Fibroblast of pulmonary artery (primary cell): ENCODE measurements around the gene NCOA4.
"Not testable (repeated sequence)": the region's sequence is repeated elsewhere in the genome, so short reads cannot be mapped to it uniquely, and the experiment has no call there.

ENCODE experiments used
- DNase-seq: peaks from one replicate; pipeline ENCODE4 v3.0.0-alpha.2; 2010; ENCODE audit warnings: low read depth
- H3K4me3 ChIP-seq: replicated peaks from 2 replicates; pipeline ENCODE4 v1.5.1; 2011; ENCODE audit warnings: low read depth, mild to moderate bottlenecking, control low read depth, low read length, moderate library complexity
- TF ChIP-seq, protein P1 (sequence below): IDR thresholded peaks from 2 replicates; pipeline ENCODE4 v1.5.1; 2011; ENCODE audit warnings: mild to moderate bottlenecking, control low read depth, low read length, inconsistent platforms; ENCODE audit errors: missing control alignments

The NCOA4 gene

DNA sequence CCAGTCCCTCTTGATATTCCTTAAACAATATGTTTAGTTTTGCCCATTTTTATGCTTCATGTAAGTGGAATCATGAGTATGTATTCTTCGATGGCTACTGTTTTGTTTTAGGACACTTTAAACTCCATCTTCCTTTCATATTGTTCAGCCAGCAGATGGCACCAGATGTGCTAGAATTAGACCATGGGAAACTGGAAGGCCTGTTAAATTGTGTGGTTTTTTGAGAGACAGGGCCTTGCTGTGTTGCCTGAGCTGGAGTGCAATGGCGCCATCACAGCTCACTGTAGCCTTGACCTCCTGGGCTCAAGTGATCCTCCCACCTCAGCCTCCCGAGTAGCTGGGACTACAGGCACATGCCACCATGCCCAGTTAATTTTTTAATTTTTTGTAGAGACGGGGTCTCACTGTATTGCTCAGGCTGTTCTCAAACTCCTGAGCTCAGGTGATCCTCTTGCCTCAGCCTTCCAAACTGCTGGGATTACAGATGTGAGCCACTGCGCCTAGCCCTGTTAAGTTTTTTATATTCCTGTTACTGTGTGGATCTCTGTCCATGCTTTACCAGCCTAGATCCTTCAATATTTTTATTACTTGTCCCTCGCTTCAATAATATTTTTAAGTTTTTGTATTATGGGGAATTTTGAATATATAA lies 46.8 kb downstream of the NCOA4 start:
- peak; percentile 77 for DNase-seq
- not testable (repeated sequence) for H3K4me3 ChIP-seq
- TF ChIP-seq, protein P1, sequence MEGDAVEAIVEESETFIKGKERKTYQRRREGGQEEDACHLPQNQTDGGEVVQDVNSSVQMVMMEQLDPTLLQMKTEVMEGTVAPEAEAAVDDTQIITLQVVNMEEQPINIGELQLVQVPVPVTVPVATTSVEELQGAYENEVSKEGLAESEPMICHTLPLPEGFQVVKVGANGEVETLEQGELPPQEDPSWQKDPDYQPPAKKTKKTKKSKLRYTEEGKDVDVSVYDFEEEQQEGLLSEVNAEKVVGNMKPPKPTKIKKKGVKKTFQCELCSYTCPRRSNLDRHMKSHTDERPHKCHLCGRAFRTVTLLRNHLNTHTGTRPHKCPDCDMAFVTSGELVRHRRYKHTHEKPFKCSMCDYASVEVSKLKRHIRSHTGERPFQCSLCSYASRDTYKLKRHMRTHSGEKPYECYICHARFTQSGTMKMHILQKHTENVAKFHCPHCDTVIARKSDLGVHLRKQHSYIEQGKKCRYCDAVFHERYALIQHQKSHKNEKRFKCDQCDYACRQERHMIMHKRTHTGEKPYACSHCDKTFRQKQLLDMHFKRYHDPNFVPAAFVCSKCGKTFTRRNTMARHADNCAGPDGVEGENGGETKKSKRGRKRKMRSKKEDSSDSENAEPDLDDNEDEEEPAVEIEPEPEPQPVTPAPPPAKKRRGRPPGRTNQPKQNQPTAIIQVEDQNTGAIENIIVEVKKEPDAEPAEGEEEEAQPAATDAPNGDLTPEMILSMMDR = peak; percentile 35

DNA sequence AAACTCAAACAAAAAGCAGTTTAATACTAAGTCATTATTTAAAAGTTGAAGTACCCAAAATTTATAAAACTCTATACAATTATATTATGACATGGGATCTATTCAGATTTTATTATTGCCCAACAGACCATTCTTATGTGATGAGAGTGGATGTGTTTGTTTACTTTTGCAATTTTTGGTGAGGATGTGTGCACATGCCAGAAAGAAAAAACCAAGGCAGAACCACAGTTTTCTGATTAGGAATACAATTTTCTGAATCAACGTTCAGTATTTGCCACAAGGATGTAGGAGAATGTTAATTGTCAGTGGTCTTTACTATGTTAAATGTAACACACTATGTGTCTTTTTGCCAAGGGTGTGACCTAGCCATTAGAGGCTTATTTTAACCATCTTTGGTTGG lies 49.1 kb downstream of the NCOA4 start:
- DNase-seq = not testable (repeated sequence)

DNA sequence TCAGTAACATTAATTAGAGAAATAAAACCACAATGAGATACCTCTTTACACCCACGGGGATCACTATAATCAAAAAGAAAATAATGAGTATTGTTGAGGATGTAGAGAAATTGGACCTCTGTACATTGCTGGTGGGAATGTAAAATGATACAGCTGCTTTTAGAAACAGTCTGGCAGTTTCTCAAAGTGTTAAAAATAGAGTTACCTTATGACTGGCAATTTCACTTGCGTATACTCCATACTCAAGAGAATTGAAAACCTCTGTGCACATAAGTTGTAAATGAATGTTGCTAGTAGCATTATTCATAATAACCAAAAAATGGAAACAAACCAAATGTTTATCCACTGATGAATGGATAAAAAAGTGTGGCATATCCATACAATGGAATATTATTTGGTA lies 51.9 kb downstream of the NCOA4 start:
- not testable (repeated sequence) for DNase-seq, H3K4me3 ChIP-seq

More for the DNA sequence above, 49.1 kb downstream of the NCOA4 start:
- H3K4me3 ChIP-seq = not testable (repeated sequence)

DNA sequence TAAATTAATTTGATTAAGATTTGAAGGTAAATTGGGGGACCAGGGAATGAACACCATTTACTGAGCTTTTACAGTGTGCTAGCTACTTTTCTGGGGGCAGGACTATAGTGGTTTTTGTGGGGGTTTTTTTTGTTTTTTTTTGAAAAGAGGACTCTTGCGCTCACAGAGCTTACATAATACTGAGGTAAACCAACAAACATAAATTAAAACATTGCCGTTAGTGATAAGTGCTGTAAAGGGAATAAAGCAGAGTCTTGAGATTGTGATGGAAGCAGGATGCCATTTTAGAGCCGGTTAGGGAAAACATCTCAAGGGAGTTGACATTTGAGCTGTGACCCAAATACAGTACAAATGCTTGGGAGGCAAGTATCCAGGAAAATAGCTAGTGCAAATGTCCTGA lies 56.4 kb downstream of the NCOA4 start:
- H3K4me3 ChIP-seq, DNase-seq: not testable (repeated sequence)

DNA sequence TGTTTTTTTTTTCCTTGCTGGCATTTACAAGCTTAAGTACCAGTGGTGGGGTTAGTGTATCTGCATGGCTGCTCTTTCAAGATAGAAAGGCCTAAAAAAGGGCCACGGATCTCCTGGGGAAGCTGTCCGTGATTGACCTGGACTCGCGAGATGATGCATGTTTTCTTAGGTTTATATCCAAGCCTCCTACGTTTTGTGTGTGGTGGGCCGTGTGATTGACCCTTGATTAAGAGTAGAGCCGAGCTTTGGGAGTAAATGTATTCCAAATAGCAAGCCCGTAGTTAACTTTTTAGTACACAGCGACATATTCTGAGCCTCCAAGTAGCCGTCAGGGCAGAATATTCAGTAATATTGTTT lies 57.6 kb downstream of the NCOA4 start:
- peak; percentile 18 for DNase-seq
- peak overlapping the region; percentile 59 for H3K4me3 ChIP-seq

DNA sequence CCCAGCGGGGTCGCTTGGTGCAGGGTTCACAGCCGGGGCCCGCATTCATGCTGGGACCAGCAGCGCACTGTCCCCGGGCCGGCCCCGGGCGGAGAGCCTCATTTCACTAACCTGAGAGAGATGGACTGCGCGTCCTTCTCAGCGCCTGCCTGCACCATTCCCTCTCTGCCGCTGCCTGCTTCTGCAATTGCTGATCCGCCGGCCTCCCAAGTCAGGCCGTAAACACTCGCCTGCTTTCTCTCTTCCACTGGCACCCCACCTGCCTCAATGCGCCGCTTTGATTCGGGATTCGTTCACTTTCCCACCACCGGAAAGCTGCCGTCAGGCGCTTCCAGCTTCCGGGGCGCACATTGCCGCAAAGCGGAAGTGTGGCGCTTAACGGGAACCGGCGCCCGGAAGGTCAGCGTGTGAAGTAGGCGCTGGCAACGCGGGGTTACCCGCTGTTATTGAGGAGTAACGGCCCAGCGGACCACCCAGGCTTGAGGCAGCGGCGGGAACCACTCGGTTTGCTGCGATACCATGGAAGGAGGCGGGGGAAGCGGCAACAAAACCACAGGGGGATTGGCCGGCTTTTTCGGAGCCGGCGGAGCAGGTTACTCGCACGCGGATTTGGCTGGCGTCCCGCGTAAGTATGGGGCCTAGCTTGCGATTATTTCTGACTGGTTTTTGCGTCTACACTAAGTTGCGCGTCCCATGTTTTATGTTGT lies 58.2 kb downstream of the NCOA4 start, which contains the start of gene TIMM23:
TIMM23 (plus strand) TSS at position 384 of the 707 bp plus-strand sequence; CDS start at position 520, 136 bp downstream.
- H3K4me3 ChIP-seq = peak within 1 kb of the TSS; percentile 59

DNA sequence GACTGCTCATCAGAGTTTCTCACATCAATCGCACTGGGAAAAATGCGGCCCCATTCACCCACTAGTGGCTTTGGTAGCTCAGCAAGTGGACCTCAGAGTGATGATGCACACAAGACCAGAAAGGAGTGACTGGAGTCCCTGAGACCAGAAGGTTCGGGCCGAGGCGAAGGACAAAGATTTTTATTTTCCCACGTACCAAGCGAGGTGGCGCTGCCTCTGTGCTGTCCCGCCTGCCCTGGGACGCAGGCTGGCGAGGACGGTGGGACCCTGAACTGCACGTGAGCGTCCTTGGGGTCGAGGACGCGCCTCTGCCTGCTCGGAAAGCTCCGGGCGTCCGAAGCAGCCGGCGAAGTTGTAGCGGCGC lies 58.7 kb downstream of the NCOA4 start:
- DNase-seq = not testable (repeated sequence)
- peak overlapping the region; percentile 59 for H3K4me3 ChIP-seq

More for the DNA sequence above, 58.2 kb downstream of the NCOA4 start, which contains the start of gene TIMM23:
- DNase-seq = peak; percentile 86

DNA sequence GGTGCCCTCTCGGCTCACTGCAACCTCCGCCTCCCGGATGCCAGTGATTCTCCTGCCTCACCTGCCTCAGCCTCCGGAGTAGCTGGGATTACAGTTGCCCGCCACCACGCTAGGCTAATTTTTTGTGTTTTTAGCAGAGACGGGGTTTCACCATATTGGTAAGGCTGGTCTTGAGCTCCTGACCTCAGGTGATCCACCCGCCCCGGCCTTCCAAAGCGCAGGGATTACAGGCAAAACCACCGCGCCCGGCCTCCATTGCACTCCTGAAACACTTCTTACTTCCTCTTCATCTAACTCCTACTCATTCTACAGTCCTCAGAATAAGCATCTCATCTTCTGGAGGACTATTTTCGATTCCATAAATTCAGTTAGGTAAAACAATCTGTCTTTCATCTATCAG lies 59.4 kb downstream of the NCOA4 start:
- H3K4me3 ChIP-seq = peak overlapping the region; percentile 59
- not testable (repeated sequence) for DNase-seq

DNA sequence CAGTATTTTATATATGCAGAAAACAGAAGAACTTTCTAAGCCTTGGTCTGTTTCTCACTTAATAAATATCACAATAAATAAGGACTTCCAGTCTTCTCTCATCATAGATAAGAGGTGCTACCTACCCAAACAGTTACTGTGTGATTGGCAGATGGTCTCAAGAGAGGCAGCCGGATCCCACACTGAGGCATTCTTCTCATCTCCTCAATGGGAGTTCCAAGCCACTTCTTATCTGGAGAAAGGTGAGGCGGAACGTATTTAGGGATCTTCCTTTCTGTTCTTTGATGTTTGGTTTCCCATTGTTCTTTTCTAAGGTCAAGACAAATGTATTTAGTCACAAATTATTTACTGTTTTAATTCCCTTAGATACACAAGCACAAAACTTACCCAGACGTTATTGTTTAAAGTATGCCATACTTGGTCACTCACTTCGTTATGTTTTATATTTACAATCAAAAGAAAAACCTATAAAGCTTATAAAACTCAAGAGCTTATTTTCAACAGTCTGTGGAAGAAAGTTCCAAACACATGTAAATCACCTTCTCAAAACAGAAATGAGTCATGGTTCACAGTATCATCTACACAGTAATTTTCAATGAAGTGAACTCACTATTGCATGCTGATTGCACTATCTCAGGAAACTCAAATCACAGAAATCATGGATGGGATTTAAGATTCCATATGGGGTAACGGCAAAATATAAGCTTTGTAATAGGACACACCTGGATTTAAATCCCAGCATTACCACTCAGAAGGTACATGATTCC lies 67.6 kb downstream of the NCOA4 start:
- not testable (repeated sequence) for DNase-seq, H3K4me3 ChIP-seq

DNA sequence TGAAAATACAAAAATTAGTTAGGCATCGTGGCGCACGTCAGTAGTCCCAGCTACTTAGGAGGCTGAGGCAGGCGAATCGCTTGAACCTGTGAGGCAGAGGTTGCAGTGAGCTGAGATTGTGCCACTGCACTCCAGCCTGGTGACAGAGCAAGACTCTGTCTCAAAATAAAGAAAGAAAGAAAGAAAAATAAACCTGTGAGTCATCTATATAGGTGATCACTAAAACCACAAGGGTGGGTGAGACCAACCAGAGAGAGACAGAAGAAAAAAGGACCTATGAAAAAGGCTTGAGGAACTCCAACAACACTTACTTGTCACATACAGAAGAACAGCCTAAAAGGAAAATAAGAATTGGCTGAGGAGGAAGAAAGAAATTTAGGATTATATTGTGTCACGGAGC lies 72.5 kb downstream of the NCOA4 start:
- not testable (repeated sequence) for H3K4me3 ChIP-seq, DNase-seq

DNA sequence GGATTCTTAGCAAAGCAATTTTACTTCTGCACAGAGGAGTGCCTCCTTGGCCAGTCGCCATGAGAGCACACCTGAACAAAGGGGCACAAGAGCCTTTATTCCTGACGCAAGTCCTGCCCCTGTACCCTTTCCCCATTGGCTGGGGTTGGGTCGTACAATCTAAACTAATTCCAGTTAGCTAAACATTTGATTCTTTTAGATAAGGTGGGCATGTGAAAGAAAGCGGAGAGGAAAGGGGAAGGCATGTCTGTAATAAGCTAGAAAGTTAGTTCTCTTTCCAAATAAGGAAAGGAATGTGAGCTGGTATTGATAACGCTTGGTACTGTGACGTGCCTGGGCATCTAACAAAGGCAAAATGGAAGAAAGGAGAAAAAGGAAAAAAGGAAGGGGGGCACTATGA lies 73.8 kb downstream of the NCOA4 start:
- not testable (repeated sequence) for DNase-seq, H3K4me3 ChIP-seq
